ENCODE measurements around the gene MSI2.

The MSI2 gene

GRCh38 chr17:57678393-57678792 lies 422.1 kb downstream of the MSI2 start:
- no peaks in the 10 kb centered on the region for H3K36me3 ChIP-seq (ENCODE audit: low read length)

GRCh38 chr17:57679356-57679755 lies 423.0 kb downstream of the MSI2 start:
- Histone ChIP-seq H3F3A (ENCODE audit: insufficient read depth) (no peaks in the 10 kb centered on the region; the same call in 1 of the 2 replicates), H3K79me2 (ENCODE audit: insufficient read depth, low read length) (no peaks in the 10 kb centered on the region), H3K36me3 (ENCODE audit: low read length) (0 out of 2 replicates have a peak, but pooled peaks cover 3% of the 10 kb centered on the region), H3K27me3 (ENCODE audit: low read length) (no peaks in the 10 kb centered on the region), H2AFZ (ENCODE audit: low read depth, low read length, severe bottlenecking) (no peak overlapping the region), H3K4me2 (ENCODE audit: low read depth, low read length, poor library complexity, severe bottlenecking) (no peak overlapping the region), H3K4me3 (ENCODE audit: insufficient read depth, low read length, poor library complexity, severe bottlenecking) (no peak overlapping the region), H3K9me3 (ENCODE audit: insufficient read depth, low read length) (no peaks in the 10 kb centered on the region), H3K9ac (ENCODE audit: low read length) (no peak overlapping the region), H3K9me2 (replicated peaks; ENCODE audit: insufficient read depth, low read length) (no peaks in the 10 kb centered on the region), H3K27ac (ENCODE audit: low read depth, low read length) (no peak overlapping the region), H4K20me1 (ENCODE audit: low read depth, low read length) (no peaks in the 10 kb centered on the region)
- TF ChIP-seq EZH2phosphoT487 (conservative IDR thresholded peaks at IDR 0.05; ENCODE audit: low read length) (no peak), CTCF (IDR thresholded peaks at IDR 0.05; ENCODE audit: insufficient read depth, low read length, poor library complexity, severe bottlenecking) (no peak)

More at GRCh38 chr17:57678393-57678792, 422.1 kb downstream of the MSI2 start:
- Histone ChIP-seq H3K9me3 (ENCODE audit: insufficient read depth, low read length) (no peaks in the 10 kb centered on the region), H3F3A (ENCODE audit: insufficient read depth) (no peaks in the 10 kb centered on the region; the same call in 1 of the 2 replicates), H2AFZ (ENCODE audit: low read depth, low read length, severe bottlenecking) (no peak overlapping the region), H3K9ac (ENCODE audit: low read length) (no peak overlapping the region), H3K27me3 (ENCODE audit: low read length) (no peaks in the 10 kb centered on the region), H4K20me1 (ENCODE audit: low read depth, low read length) (no peaks in the 10 kb centered on the region), H3K9me2 (replicated peaks; ENCODE audit: insufficient read depth, low read length) (no peaks in the 10 kb centered on the region), H3K4me3 (ENCODE audit: insufficient read depth, low read length, poor library complexity, severe bottlenecking) (no peak overlapping the region), H3K27ac (ENCODE audit: low read depth, low read length) (no peak overlapping the region), H3K79me2 (ENCODE audit: insufficient read depth, low read length) (no peaks in the 10 kb centered on the region), H3K4me2 (ENCODE audit: low read depth, low read length, poor library complexity, severe bottlenecking) (no peak overlapping the region)
- no peak for TF ChIP-seq EZH2phosphoT487 (conservative IDR thresholded peaks at IDR 0.05; ENCODE audit: low read length)
- no peak for TF ChIP-seq CTCF (IDR thresholded peaks at IDR 0.05; ENCODE audit: insufficient read depth, low read length, poor library complexity, severe bottlenecking)

- TF ChIP-seq CTCF (IDR thresholded peaks at IDR 0.05; ENCODE audit: insufficient read depth, low read length, poor library complexity, severe bottlenecking) (no peak), EZH2phosphoT487 (conservative IDR thresholded peaks at IDR 0.05; ENCODE audit: low read length) (no peak)
Measured at GRCh38 chr17:57679906-57680695, 423.8 kb downstream of the MSI2 start.

More at GRCh38 chr17:57679906-57680695, 423.8 kb downstream of the MSI2 start:
- H3K4me2 ChIP-seq (ENCODE audit: low read depth, low read length, poor library complexity, severe bottlenecking) = no peak overlapping the region
- H3K79me2 ChIP-seq (ENCODE audit: insufficient read depth, low read length) = no peaks in the 10 kb centered on the region
- 0 out of 2 replicates have a peak, but pooled peaks cover 3% of the 10 kb centered on the region for H3K36me3 ChIP-seq (ENCODE audit: low read length)
- H3K9me2 ChIP-seq (replicated peaks; ENCODE audit: insufficient read depth, low read length) = no peaks in the 10 kb centered on the region
- no peaks in the 10 kb centered on the region for H3K27me3 ChIP-seq (ENCODE audit: low read length)
- no peaks in the 10 kb centered on the region for H3K9me3 ChIP-seq (ENCODE audit: insufficient read depth, low read length)
- H4K20me1 ChIP-seq (ENCODE audit: low read depth, low read length) = no peaks in the 10 kb centered on the region
- H3K9ac ChIP-seq (ENCODE audit: low read length) = no peak overlapping the region
- no peak overlapping the region for H3K4me3 ChIP-seq (ENCODE audit: insufficient read depth, low read length, poor library complexity, severe bottlenecking)
- H2AFZ ChIP-seq (ENCODE audit: low read depth, low read length, severe bottlenecking) = no peak overlapping the region
- no peak overlapping the region for H3K27ac ChIP-seq (ENCODE audit: low read depth, low read length)
- H3F3A ChIP-seq (ENCODE audit: insufficient read depth) = no peaks in the 10 kb centered on the region; the same call in 1 of the 2 replicates

Data from SU-DHL-6 (cell line).